Stimulated activated CD8-positive, alpha-beta memory T cell treated with anti-CD3 and anti-CD28 coated beads, Interleukin-4, amount 100 ng/mL, for 4 hours (primary cell): Measurements from ENCODE around the gene CHAC1.

Source experiments
- DNase-seq, 2 donors: peaks; one replicate each; pipeline ENCODE4 v3.0.0-alpha.2; 2020; ENCODE audit warnings: low read depth in 2 of 2, low spot score in 1 of 2

CHAC1 gene

GRCh38 chr15:40952901-40953712, at the start of gene CHAC1:
Gene CHAC1 (plus strand): TSS chr15:40953471. CDS start chr15:40953584, 113 bp downstream.
- peak; percentile 87 to 93 for DNase-seq

GRCh38 chr15:40904552-40905201, 48.6 kb upstream of the CHAC1 start:
- no peak for DNase-seq

- peak; percentile 45 to 50 for DNase-seq
These were observed 46.9 kb upstream of the CHAC1 start for GRCh38 chr15:40906091-40906990.

- DNase-seq = no peak
These were observed 46.1 kb upstream of the CHAC1 start for GRCh38 chr15:40906991-40907802.

- no peak for DNase-seq
These were observed 45.2 kb upstream of the CHAC1 start for GRCh38 chr15:40908095-40908494.

- DNase-seq = no peak
These were observed 43.3 kb upstream of the CHAC1 start for GRCh38 chr15:40909662-40910630.

GRCh38 chr15:40911141-40911540, 42.1 kb upstream of the CHAC1 start:
- no peak for DNase-seq

GRCh38 chr15:40911693-40912092, 41.6 kb upstream of the CHAC1 start:
- DNase-seq = no peak

- DNase-seq = no peak
These were observed 40.8 kb upstream of the CHAC1 start for GRCh38 chr15:40912478-40912877.

- no peak for DNase-seq
These were observed 39.3 kb upstream of the CHAC1 start for GRCh38 chr15:40914013-40914412.

GRCh38 chr15:40914486-40914885, 38.8 kb upstream of the CHAC1 start:
- no peak for DNase-seq

- DNase-seq = no peak
These were observed 38.1 kb upstream of the CHAC1 start for GRCh38 chr15:40915116-40915661.

- no peak for DNase-seq
These were observed 37.6 kb upstream of the CHAC1 start for GRCh38 chr15:40915679-40916078.

GRCh38 chr15:40917585-40917984, 35.7 kb upstream of the CHAC1 start:
- DNase-seq = no peak

GRCh38 chr15:40918146-40918798, 35.0 kb upstream of the CHAC1 start:
- no peak for DNase-seq

GRCh38 chr15:40918799-40919392, 34.4 kb upstream of the CHAC1 start:
- no peak for DNase-seq

- no peak for DNase-seq
These were observed 31.2 kb upstream of the CHAC1 start for GRCh38 chr15:40921949-40922607.

- DNase-seq = no peak
These were observed 30.7 kb upstream of the CHAC1 start for GRCh38 chr15:40922608-40923005.
